Activated naive CD8-positive, alpha-beta T cell treated with anti-CD3 and anti-CD28 coated beads for 36 hours (primary cell): Measurements from ENCODE around the gene CBX2. TPM values are rescaled to one million over a fixed set of nuclear protein-coding genes. Genes with fewer than 3 reads are reported as not detected.

Experiments used
- DNase-seq: peaks from one replicate; pipeline ENCODE4 v3.0.0; 2021
- H3K27ac Mint-ChIP-seq: one replicate; pipeline ENCODE4 v1.8.0; 2022; ENCODE audit warnings: mild to moderate bottlenecking, moderate library complexity, mixed read lengths
- H3K27me3 Mint-ChIP-seq: one replicate; pipeline ENCODE4 v1.8.0; 2022; ENCODE audit warnings: mild to moderate bottlenecking, mixed read lengths
- H3K36me3 Mint-ChIP-seq: one replicate; pipeline ENCODE4 v1.8.0; 2021; ENCODE audit warnings: mild to moderate bottlenecking, mixed read lengths
- H3K4me1 Mint-ChIP-seq: one replicate; pipeline ENCODE4 v1.8.0; 2021; ENCODE audit warnings: mixed read lengths
- H3K4me3 Mint-ChIP-seq: one replicate; pipeline ENCODE4 v1.8.0; 2022; ENCODE audit warnings: mild to moderate bottlenecking, moderate library complexity, mixed read lengths
- H3K9me3 Mint-ChIP-seq: one replicate; pipeline ENCODE4 v1.8.0; 2022; ENCODE audit warnings: mixed read lengths
- total RNA-seq, 2 experiments: library from RNA; stranded (reverse); gene quantifications; one replicate each; pipeline ENCODE4 v1.2.3, GENCODE V29; 2021

Gene CBX2
- total RNA-seq, 2 experiments from 2014 or later = 5.2 to 5.4 TPM

GRCh38 chr17:79796763-79797491 is 19.0 kb downstream of the CBX2 start, which contains the start of gene CBX8:
Gene CBX8, minus strand, starts transcription at chr17:79797077. Its CDS starts 79 bp downstream, at chr17:79796998.
- Mint-ChIP-seq H3K36me3 (no peaks in the 10 kb centered on the region), H3K4me3 (peak within 1 kb of the TSS; percentile 81), H3K27ac (peak within 1 kb of the TSS; percentile 82), H3K9me3 (no peaks in the 10 kb centered on the region), H3K4me1 (peaks cover 35% of the 10 kb centered on the region), H3K27me3 (peaks cover 48% of the 10 kb centered on the region)
- DNase-seq = peak; percentile 100

GRCh38 chr17:79797492-79798298 is 19.7 kb downstream of the CBX2 start:
- H3K36me3 Mint-ChIP-seq = no peaks in the 10 kb centered on the region
- H3K4me1 Mint-ChIP-seq = peaks cover 34% of the 10 kb centered on the region
- no peaks in the 10 kb centered on the region for H3K9me3 Mint-ChIP-seq
- DNase-seq = no peak
- H3K27ac Mint-ChIP-seq = no peak overlapping the region
- peaks cover 48% of the 10 kb centered on the region for H3K27me3 Mint-ChIP-seq
- peak overlapping the region; percentile 81 for H3K4me3 Mint-ChIP-seq

GRCh38 chr17:79798299-79799173 is 20.6 kb downstream of the CBX2 start:
- DNase-seq = no peak
- peaks cover 33% of the 10 kb centered on the region for H3K4me1 Mint-ChIP-seq

GRCh38 chr17:79799174-79799537 is 21.2 kb downstream of the CBX2 start:
- Mint-ChIP-seq H3K4me1 (peaks cover 31% of the 10 kb centered on the region), H3K27me3 (peaks cover 52% of the 10 kb centered on the region), H3K36me3 (peaks cover 4% of the 10 kb centered on the region), H3K9me3 (no peaks in the 10 kb centered on the region), H3K27ac (no peak overlapping the region), H3K4me3 (no peak overlapping the region)
- DNase-seq = no peak

More at GRCh38 chr17:79798299-79799173, 20.6 kb downstream of the CBX2 start:
- Mint-ChIP-seq H3K9me3 (no peaks in the 10 kb centered on the region), H3K27me3 (peaks cover 52% of the 10 kb centered on the region), H3K4me3 (peak overlapping the region; percentile 37), H3K27ac (no peak overlapping the region), H3K36me3 (peaks cover 2% of the 10 kb centered on the region)

GRCh38 chr17:79799538-79800324 is 21.8 kb downstream of the CBX2 start:
- DNase-seq = no peak
- Mint-ChIP-seq H3K27ac (no peak overlapping the region), H3K4me1 (peaks cover 36% of the 10 kb centered on the region), H3K4me3 (peak overlapping the region; percentile 25), H3K9me3 (no peaks in the 10 kb centered on the region), H3K36me3 (peaks cover 4% of the 10 kb centered on the region), H3K27me3 (peaks cover 58% of the 10 kb centered on the region)

- H3K27me3 Mint-ChIP-seq = peaks cover 66% of the 10 kb centered on the region
- peak; percentile 74 for DNase-seq
- H3K27ac Mint-ChIP-seq = no peak overlapping the region
- peaks cover 44% of the 10 kb centered on the region for H3K4me1 Mint-ChIP-seq
- H3K9me3 Mint-ChIP-seq = no peaks in the 10 kb centered on the region
- H3K36me3 Mint-ChIP-seq = peaks cover 4% of the 10 kb centered on the region
- peak overlapping the region; percentile 54 for H3K4me3 Mint-ChIP-seq
Measured at GRCh38 chr17:79800325-79801155, 22.6 kb downstream of the CBX2 start.

- Mint-ChIP-seq H3K4me1 (peaks cover 40% of the 10 kb centered on the region), H3K36me3 (peaks cover 4% of the 10 kb centered on the region), H3K27ac (no peak overlapping the region), H3K4me3 (no peak overlapping the region), H3K9me3 (no peaks in the 10 kb centered on the region), H3K27me3 (peaks cover 74% of the 10 kb centered on the region)
- no peak for DNase-seq
Measured at GRCh38 chr17:79801156-79802038, 23.4 kb downstream of the CBX2 start.

- H3K4me3 Mint-ChIP-seq = no peak overlapping the region
- peaks cover 42% of the 10 kb centered on the region for H3K4me1 Mint-ChIP-seq
- no peak for DNase-seq
- no peaks in the 10 kb centered on the region for H3K9me3 Mint-ChIP-seq
- H3K36me3 Mint-ChIP-seq = peaks cover 4% of the 10 kb centered on the region
- H3K27ac Mint-ChIP-seq = no peak overlapping the region
- peaks cover 82% of the 10 kb centered on the region for H3K27me3 Mint-ChIP-seq
Measured at GRCh38 chr17:79802039-79802735, 24.2 kb downstream of the CBX2 start.

GRCh38 chr17:79802736-79803420 is 24.9 kb downstream of the CBX2 start:
- Mint-ChIP-seq H3K4me3 (no peak overlapping the region), H3K4me1 (peaks cover 46% of the 10 kb centered on the region)
- no peak for DNase-seq

GRCh38 chr17:79803421-79803996 is 25.6 kb downstream of the CBX2 start:
- Mint-ChIP-seq H3K36me3 (peaks cover 4% of the 10 kb centered on the region), H3K27me3 (peaks cover 92% of the 10 kb centered on the region), H3K4me3 (peak overlapping the region; percentile 54), H3K9me3 (no peaks in the 10 kb centered on the region), H3K4me1 (peaks cover 44% of the 10 kb centered on the region), H3K27ac (no peak overlapping the region)
- no peak for DNase-seq

More at GRCh38 chr17:79802736-79803420, 24.9 kb downstream of the CBX2 start:
- Mint-ChIP-seq H3K36me3 (peaks cover 4% of the 10 kb centered on the region), H3K9me3 (no peaks in the 10 kb centered on the region), H3K27me3 (peaks cover 89% of the 10 kb centered on the region), H3K27ac (no peak overlapping the region)

GRCh38 chr17:79803997-79804855 is 26.3 kb downstream of the CBX2 start:
- Mint-ChIP-seq H3K4me3 (peak overlapping the region; percentile 53), H3K27ac (peak overlapping the region; percentile 84), H3K36me3 (peaks cover 4% of the 10 kb centered on the region), H3K9me3 (no peaks in the 10 kb centered on the region), H3K27me3 (peaks cover 92% of the 10 kb centered on the region), H3K4me1 (peaks cover 45% of the 10 kb centered on the region)
- DNase-seq = peak; percentile 80
